GM12891 (cell line): ENCODE results near the gene TLR9.

ENCODE experiments used
- PAX5 ChIP-seq: IDR thresholded peaks from 2 replicates; pipeline ENCODE4 v1.6.1; 2011; ENCODE audit warnings: low read length, moderate library complexity, mild to moderate bottlenecking; ENCODE audit not compliant: insufficient read depth, severe bottlenecking
- POLR2A ChIP-seq: IDR thresholded peaks from 2 replicates; pipeline ENCODE4 v1.6.1; 2011; ENCODE audit warnings: low read depth, low read length, control low read depth
- POLR2AphosphoS5 ChIP-seq: IDR thresholded peaks from 2 replicates; pipeline ENCODE4 v1.6.1; 2011; ENCODE audit warnings: low read depth, low read length, control low read depth
- POU2F2 ChIP-seq: IDR thresholded peaks from 2 replicates; pipeline ENCODE4 v1.6.1; 2011; ENCODE audit warnings: low read depth, mild to moderate bottlenecking, control low read depth, low read length, moderate library complexity
- TAF1 ChIP-seq: IDR thresholded peaks from 2 replicates; pipeline ENCODE4 v1.6.1; 2011; ENCODE audit warnings: low read depth, low read length, control low read depth

- no peak for TF ChIP-seq POLR2A
- TF ChIP-seq POLR2AphosphoS5: no peak
- no peak for TF ChIP-seq POU2F2
- no peak for TF ChIP-seq TAF1
- no peak for TF ChIP-seq PAX5
Measured at GRCh38 chr3:52247409-52248164, 22.1 kb upstream of the TLR9 start.
